Fibroblast of the aortic adventitia (primary cell): ENCODE measurements around the gene VAMP2. TPM values are rescaled to one million over a fixed set of nuclear protein-coding genes. Genes with fewer than 3 reads are reported as not detected.
"Not testable (repeated sequence)": the region's sequence is repeated elsewhere in the genome, so short reads cannot be mapped to it uniquely, and the experiment has no call there.

ENCODE experiments used
- DNase-seq: peaks from one replicate; pipeline ENCODE4 v3.0.0-alpha.2; 2010; ENCODE audit warnings: low read depth
- H3K4me3 ChIP-seq: 2 replicates; pipeline ENCODE4 v1.5.1; 2011; ENCODE audit warnings: low read depth, mild to moderate bottlenecking, control low read depth, low read length, moderate library complexity
- total RNA-seq: library from RNA; depleted of rRNA; stranded (reverse); fragments of >200 nt; gene quantifications from 2 replicates; pipeline ENCODE4 v1.2.3, GENCODE V29; 2012; ENCODE audit warnings: low replicate concordance
- TF ChIP-seq, protein P1 (sequence below): IDR thresholded peaks from 2 replicates; pipeline ENCODE4 v1.5.1; 2011; ENCODE audit warnings: mild to moderate bottlenecking, low read length, control low read depth, inconsistent platforms; ENCODE audit not compliant: insufficient read depth

Gene VAMP2
- total RNA-seq, 1 donor: 5.2 TPM

- TF ChIP-seq, protein P1, sequence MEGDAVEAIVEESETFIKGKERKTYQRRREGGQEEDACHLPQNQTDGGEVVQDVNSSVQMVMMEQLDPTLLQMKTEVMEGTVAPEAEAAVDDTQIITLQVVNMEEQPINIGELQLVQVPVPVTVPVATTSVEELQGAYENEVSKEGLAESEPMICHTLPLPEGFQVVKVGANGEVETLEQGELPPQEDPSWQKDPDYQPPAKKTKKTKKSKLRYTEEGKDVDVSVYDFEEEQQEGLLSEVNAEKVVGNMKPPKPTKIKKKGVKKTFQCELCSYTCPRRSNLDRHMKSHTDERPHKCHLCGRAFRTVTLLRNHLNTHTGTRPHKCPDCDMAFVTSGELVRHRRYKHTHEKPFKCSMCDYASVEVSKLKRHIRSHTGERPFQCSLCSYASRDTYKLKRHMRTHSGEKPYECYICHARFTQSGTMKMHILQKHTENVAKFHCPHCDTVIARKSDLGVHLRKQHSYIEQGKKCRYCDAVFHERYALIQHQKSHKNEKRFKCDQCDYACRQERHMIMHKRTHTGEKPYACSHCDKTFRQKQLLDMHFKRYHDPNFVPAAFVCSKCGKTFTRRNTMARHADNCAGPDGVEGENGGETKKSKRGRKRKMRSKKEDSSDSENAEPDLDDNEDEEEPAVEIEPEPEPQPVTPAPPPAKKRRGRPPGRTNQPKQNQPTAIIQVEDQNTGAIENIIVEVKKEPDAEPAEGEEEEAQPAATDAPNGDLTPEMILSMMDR: no peak
- DNase-seq: no peak
- H3K4me3 ChIP-seq: peak overlapping the region; percentile 60
Measured at GRCh38 chr17:8173871-8174322, 11.1 kb upstream of the VAMP2 start.

DNA sequence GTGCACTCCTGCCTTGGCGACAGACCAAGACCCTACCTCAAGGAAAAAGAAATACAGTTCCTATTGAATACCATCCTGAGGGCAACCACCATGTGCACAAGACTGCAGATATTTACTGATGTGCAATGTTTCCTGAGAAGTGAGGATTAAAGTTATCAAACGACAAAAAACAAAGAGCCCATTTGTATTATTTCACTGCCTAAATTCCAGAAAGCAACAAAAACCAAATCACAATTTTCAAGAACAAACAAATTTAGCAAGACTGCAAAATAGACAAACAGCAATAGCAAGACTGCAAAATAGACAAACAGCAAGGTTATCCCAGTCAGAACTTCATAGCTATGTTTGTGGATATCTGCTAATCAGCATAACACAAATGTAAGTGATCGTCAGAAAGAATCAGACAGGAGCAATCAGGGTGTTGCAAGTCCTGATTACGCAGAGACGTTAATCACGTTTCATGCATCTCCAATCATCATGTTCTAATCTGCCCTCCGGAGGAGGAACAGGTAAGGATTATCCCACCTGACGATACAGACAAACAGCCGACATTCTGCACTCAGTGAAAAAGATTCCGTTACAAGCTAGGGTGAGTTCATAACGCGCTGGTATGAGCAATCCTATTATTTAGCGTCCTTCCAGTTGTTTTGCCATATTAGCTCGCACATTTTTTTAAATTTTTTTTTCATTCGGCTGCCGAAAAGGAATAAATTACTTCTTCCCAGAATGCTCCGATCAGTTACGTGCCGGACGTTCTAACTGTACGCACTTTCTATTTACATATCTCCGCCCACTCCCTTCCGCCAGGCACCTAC, 10.5 kb upstream of the VAMP2 start:
- DNase-seq: peak; percentile 96
- TF ChIP-seq, protein P1: no peak
- H3K4me3 ChIP-seq: peak overlapping the region; percentile 72

DNA sequence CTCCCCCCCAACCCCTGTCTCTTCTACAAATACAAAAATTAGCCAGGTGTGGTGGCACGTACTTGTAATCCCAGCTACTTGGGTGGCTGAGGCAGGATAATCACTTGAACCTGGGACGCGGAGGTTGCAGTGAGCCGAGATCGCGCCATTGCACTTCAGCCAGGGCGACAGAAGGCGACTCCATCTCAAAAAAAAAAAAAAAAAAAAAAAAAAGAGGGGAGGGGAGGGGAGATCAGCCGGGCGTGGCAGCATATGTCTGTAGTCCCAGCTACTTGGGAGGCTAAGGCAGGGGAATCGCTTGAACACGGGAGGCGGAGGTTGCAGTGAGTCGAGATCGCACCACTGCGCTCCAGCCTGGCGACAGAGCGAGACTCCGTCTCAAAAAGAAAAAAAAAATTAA, 7.4 kb upstream of the VAMP2 start:
- not testable (repeated sequence) for H3K4me3 ChIP-seq, DNase-seq

DNA sequence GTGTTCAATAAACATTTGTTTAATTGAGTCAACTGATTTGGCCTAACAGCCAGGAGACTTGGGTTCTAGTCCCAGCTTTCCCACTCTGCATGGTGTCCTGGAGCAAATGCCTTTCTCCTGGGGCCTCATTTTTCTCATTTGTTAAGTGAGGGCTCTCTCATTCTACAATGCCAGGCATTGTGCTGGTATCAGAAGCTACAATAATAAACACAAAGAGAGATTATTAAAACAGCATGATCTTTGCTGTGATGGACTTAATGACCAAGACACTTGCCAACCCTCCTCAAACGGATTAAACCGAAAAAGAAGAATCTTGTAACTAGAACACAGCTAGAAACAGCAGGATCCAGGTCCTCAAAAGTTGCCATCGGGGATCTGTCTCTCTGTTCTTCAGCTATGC, 4.8 kb upstream of the VAMP2 start:
- TF ChIP-seq, protein P1: no peak

GRCh38 chr17:8166731-8167130, 4.0 kb upstream of the VAMP2 start:
- no peak overlapping the region for H3K4me3 ChIP-seq
- TF ChIP-seq, protein P1: no peak
- no peak for DNase-seq

More for the DNA sequence above, 4.8 kb upstream of the VAMP2 start:
- DNase-seq: no peak
- H3K4me3 ChIP-seq: no peak overlapping the region

- TF ChIP-seq, protein P1: no peak
- DNase-seq: no peak
- H3K4me3 ChIP-seq: no peak overlapping the region
Measured at GRCh38 chr17:8164815-8165131, 2.0 kb upstream of the VAMP2 start.

GRCh38 chr17:8163978-8164814, 1.4 kb upstream of the VAMP2 start:
- H3K4me3 ChIP-seq: no peak overlapping the region
- TF ChIP-seq, protein P1: no peak
- peak; percentile 22 for DNase-seq
